HL-60/S4 treated with retinoic acid at 250 ng/mL for 4 days and 3 days (cell line): Measurements from ENCODE around the gene HABP2.

Experiments used
- in situ Hi-C: fragments of 300-500 bp; cut with MboI; formaldehyde crosslinking; loops from 2 replicates; pipeline ENCODE4 v1.7.0; 2022; ENCODE audit warnings: low sequenced_read_pairs

HABP2 gene

DNA sequence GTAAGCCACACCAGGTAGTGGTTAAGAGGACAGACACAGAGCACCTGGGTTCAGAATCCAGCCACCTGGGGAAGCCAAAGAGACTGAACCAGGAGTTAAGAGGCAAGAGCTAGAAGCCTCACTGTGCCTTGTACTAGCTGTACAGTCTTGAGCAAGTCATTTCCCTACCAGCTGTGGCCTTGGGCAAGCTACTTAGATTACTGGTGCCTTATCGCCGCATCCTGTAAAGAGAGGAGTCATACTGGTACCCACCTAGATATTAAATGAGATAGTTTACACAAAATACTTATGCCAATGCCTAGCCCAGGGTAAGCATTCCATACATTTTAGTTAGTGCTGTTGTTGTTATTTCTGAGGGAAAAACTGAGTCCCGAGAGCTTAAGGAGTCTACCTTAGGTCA lies 47.7 kb downstream of the HABP2 start:
- in situ Hi-C loops: no loop called here

DNA sequence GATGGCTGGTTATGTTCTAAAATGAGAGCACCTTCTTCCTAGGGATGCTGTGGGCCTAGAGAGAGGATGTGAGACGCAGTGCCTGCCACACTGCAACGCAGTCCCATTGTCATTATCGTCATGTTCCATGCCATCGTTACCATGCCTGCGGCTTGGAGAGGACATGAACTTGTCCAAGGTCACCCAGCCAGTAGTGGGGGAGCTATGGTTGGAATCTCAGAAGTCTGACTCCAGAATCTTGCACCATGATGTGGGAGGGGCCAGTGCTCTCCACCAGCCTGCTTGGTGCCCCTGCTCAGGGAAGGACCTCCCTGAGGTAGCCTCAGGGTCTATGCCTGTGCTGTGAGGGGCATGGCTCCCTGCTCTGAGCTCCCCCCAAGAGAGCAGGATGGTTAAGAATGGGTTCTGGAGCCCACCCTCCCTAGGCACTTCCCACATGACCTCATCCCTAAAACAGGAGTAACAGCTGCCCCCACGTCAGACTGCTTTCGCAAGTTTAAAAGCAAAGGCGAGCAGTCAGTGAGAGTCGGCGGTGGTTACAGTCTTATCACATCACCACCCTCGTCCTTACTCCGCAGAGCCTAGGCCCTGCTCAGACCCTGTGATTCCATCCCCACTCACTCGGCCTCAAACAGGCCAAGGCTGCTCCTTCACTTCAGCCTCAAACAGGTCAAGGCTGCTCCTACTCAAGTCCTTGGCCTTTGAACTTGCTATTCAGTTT lies 50.4 kb downstream of the HABP2 start:
- in situ Hi-C loops: no loop called here

DNA sequence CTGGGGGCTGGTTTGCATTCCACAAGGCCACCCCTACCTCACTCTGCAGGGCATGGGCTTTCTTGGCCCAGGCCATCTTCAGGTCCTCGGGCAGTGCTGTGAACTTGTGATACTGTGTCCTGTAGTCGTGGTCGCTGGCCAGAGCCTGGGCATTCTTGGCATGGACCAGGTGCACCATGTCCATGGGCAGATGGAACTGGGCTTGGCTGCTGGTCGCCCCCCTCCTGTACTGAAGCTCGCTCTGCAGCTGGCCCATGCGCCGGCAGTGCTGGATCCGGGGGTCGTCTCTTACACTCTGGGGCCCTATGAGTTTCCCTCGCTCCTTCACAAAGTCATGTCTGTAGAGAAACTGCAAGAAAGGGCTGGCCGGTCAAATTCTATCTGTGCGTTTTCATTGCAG lies 51.7 kb downstream of the HABP2 start:
- in situ Hi-C loops: no loop called here

DNA sequence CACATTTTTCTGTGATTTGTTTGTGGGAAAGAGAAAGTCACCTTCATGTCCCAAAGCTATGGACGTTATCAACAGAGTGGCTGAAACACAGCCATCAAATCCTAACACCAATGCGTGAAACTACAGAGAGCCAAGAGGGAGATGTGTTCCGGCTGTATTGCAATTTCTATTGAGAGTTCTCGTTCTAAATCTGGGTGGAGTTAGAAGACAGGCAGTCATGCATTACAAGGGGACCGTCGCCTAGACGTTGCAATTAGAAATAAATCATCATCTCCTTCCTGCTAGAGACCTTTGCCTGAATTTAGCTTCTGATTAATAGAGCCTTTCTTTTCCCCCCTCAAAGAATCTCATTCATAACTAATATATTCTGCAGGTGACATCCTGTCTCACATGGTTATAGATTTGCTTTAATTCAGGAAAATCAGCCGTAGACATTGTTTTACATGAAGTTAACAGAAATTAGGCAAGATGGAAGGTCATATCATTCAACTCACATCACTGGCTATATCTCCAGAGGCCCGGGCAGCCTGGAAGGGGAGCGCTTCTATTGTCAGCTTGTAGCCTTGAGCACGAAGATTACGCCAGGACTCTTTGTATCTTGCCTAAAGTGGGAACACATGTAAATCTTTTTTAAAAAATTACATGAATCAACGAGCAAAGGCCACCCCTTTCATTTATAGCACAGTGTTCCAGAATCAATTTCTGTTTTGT lies 52.6 kb downstream of the HABP2 start:
- in situ Hi-C loops: no loop called here

DNA sequence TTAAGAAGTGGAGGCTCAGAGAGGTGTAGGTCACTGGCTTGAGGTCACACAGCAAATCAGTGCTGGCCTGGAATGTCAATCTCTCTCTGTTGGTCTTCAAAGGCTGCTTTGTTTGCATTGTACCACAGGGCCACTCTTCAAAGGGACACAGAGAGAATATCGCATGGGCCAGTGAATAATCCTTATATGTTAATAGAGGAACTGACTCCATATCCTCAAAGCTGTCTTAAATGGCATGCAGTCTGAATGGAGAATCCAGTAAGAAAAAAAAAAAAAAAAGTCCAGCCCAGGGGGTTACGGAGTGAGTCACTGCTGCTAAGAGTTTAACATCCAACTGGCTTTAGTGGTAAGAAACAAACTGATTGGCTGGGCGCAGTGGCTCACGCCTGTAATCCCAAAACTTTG lies 56.9 kb downstream of the HABP2 start:
- in situ Hi-C loops: no loop called here

DNA sequence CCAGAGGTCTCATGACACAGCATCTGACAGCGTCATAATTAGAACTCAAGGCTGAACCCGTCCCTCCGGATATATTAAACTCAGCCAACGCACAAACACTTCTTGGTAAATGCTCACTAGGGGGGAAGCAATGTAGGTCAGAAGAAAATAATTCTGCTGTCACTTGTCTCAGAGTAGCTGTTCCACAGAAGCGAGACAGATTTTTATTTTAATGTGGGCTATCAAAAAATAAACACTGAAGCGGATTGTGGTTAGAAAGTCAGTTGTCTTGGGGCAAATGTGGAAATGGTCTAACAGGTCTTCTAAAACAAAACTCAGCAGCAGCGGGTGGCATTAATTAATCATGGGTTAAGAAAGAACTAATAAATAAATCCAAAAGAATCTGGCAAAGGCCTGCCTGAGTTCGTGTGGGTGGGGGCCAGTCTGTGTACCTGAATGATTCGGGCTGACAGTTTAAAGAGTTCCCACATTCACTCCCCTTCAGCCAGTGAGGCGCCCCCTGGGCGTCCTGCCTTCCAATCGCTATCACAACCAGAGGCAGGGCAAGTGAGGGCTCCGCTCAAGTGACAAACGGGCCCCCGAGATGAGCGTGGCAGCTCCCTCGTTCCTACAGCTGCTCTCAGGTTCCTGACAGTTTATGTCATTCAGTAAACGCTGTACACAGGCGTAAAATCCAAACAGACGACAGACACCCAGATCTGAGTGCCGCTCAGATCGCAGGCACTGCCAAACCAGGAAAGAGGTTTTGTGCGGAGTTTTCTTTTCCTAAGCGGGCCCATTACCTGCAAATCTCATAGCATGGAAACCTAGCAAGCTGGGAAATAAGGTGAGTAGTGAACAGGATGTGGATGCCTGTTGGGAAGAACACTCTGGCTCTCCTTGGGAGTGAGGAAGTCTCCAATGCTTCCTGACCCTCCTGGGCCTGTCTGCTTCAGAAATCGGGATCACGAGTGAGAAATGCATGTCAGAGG lies 58.1 kb downstream of the HABP2 start:
- in situ Hi-C loops: no loop called here

DNA sequence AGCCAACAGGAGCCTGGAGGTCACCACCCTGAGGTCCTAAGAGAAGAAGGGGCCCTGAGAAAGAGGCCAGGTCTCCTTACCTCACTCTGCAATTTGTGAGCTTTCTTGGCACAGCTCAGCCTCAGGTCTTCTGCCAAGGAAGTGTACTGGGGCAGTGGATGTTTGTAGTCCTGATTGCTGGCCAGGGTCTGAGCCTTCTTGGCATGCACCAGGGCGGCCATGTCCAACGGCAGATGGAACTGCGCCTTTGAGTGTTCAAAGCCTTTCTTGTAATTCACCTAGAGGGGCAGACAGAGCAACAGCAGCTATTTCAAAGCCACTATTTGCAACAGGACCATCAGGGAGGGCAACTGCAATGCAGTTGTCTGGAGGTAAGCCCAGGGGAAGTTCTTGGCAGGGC lies 59.3 kb downstream of the HABP2 start:
- in situ Hi-C loops: no loop called here

DNA sequence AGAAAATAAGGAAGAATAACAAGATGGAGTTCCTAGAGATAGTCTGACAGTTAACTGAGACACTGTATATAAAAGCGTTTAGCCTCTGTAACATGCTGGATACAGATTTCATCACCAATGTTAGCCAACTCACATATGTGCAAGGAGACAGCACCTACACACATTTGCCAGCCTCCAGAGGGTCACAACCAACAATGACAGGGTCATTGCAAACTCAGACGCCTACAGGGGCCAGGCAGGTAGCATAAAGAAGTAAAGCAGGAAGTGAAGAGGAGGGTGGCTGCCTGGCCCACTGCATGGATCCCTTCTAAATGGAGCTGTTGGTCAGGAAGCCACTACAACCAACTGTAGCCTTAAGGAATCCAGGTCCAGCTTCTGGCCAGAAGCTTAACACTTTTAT lies 60.6 kb downstream of the HABP2 start:
- in situ Hi-C loops: no loop called here

DNA sequence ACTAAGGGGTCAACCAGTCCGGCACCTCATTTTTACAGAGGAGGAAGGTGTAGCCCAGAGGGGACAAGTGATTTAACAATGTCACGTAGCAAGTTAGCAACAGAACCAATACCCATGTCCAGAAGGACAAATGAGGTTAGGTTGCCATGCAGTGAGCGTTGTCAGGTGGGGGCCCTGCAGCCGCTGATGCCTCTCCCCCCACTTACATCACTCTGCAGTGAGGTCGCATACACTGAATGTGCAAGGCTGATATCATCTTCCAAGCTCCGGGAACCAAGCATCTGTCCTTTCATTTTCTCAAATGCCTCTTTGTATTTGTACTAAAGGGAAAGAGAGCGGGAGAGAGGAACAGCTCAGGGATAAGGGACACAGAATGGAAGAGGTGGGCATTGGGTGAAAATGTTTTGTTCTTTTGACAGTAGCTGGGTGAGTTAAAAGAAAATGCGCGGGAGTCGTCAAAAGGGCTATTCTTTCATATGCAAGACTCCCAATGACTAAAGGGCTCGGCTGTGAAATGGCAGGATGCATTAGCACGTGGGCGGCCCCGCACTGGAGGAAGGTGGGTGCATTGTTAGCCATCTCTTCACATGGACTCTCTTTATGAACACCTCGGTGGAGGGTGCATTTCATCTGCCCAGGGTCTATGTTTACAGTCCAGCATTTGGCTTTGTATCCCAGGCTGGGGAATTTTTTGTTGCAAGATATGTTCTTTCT lies 61.3 kb downstream of the HABP2 start:
- in situ Hi-C loops: no loop called here

DNA sequence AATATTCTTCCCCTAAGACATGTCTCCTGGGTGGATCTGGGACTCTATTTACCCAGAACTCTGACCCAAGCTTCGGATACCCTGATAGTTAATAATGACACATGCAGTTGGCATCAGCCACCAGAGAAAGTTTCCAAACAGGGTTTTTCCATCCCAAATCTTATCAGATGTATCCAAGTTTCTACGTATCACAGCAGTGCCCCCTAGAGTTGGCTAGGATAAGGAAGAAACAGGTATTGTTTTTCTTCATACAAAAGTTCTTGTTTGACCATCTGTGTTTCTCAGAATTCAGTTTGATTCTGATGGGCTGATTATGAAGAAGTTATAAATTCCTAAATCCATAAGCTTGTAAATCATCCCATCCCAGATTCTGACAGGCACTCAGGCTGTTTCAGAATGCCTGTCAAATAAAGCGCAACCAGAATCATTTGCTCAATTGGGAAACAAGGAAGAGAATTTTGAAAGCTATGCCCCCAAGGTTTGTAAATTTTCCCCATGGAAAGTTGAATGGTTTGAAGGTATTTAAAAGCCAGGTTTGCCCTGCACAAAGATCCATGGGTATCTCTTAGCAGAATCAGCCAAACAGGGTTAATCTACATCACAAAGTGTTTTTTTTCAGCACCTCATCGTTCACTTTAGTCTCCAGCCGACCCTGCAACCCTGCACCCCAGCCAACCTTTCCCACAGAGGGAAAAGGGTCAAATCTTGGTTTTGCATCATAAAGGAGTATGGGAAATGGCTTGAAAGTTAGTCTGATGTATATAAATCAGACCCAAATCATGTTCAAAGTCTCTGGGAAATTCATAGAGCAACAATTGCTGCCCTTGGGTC lies 63.6 kb downstream of the HABP2 start:
- in situ Hi-C loops: no loop called here

DNA sequence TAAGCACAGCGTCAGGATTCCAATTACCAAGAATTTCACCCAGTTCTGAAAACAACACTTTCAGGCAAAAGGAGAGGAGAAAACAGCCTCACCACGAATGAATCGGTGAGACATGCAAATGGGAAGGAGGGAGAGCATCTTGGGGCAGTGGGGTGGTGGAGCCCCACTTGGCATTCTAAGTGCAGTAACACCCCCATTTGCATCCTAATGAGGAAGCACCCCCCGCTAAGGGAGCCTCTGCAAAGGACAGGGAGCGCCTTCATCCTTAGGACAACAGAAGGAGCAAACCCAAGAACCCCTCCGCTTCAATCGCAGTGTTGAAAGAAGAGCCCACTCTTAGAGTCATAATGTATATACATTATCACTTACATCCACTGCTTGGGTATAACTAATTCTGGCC lies 64.2 kb downstream of the HABP2 start:
- in situ Hi-C loops: no loop called here

DNA sequence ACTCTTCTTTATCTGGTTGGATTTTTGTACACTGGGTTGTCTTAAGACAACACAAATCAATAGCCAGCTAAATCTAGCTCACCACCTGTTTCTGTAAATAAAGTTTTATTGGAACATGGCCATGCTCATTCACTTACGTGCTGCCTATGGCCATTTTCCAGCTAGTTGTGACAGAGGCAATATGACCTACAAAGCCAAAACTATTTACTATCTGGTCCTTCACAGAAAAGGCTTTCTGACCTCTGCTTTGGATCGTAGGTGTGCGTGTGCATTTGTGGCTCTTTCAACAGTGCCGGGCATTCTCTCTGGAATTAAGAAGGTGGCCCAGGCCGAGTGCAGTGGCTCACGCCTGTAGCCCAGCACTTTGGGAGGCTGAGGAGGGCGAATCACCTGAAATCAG lies 65.5 kb downstream of the HABP2 start:
- in situ Hi-C loops: no loop called here

DNA sequence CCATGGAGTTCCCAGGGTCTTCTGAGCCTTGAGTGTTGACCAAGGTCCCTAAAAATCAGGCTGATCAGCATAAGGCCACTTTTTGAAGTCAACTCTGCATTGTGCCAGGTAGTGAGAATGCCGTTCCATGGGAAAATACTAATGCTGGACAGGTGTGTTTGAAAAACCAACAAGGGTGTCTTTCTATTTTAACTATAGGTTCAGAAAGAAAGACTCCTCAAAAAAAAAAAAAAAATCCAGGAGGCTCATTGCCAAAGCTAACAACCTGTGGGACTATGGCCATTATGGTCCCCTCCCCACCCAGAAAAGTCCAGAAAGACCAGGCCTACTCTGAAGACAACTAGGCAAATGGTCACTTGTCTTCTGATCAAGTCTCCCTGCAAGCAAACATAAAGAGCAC lies 66.5 kb downstream of the HABP2 start:
- in situ Hi-C loops: no loop called here

DNA sequence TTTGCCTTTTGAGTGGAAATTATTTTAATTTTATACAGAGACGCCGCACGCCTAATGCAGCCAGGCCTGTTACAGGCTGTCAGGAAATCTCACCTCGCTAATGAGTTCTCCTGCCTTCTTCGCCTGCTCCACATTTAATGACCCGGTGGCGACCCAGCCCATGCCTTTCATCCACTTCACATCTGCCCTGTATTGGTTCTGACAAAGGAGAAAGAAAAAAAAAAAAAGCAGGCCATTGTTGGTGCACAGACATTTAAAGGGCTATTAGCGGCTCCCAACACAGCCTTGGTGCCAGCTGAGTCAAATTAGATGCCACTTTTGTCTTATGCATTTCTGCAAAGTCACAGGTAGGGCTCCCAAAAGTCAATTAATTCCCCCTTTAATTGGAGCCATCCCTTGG lies 67.7 kb downstream of the HABP2 start:
- in situ Hi-C loops: no loop called here

DNA sequence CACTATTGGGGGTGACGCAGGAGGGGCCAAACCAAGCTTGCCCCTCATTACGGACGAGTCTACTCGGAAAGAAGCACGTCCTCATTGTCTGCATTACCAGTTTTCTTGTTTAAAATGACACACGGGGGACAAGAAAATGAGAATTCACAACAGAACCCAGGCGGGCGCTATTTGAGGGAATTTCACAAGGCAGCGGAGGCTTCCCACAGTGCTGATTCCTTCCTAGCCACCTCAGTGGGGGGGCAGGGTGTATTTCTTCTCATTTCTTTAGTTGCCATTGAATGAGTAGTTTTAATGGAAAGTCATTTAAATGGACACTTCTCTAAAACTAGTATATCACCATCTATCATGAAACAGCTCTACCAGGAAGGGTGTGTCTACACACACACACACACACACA lies 68.1 kb downstream of the HABP2 start:
- in situ Hi-C loops: no loop called here

DNA sequence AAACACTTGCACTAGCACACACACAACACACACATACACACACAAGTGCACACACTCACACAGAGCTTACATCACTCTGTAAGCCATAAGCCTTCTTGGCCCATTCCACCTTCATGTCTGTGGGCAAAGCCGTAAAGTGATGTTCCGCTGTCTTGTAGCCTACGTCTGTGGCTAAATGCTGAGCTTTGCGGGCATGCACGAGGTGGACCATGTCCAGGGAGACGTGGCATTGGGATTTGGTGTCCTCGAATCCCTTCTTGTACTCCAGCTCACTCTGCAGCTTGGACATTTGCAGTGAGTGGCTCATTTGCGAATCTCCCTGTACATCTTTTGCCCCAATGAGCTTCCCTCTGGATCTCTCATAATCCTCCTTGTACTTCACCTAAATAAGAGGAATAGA lies 68.9 kb downstream of the HABP2 start:
- in situ Hi-C loops: no loop called here

DNA sequence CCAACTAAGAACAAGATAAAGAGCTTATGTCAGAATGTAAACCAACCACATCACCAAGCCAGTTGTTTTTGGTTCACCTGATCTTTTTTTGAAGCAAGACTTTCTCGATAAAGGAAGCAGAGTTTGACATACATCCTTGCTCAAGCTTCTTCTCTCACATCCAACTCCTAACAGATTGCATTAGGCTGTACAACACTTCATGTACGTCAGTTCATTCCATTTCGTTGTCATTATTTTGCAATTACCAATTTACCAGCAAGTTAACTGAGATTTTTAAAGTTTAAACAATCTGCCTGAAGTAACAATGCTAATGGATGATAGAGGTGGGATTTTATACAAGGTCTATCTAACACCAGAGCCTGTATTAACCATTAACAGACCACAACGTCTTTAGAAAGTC lies 70.0 kb downstream of the HABP2 start:
- in situ Hi-C loops: no loop called here

DNA sequence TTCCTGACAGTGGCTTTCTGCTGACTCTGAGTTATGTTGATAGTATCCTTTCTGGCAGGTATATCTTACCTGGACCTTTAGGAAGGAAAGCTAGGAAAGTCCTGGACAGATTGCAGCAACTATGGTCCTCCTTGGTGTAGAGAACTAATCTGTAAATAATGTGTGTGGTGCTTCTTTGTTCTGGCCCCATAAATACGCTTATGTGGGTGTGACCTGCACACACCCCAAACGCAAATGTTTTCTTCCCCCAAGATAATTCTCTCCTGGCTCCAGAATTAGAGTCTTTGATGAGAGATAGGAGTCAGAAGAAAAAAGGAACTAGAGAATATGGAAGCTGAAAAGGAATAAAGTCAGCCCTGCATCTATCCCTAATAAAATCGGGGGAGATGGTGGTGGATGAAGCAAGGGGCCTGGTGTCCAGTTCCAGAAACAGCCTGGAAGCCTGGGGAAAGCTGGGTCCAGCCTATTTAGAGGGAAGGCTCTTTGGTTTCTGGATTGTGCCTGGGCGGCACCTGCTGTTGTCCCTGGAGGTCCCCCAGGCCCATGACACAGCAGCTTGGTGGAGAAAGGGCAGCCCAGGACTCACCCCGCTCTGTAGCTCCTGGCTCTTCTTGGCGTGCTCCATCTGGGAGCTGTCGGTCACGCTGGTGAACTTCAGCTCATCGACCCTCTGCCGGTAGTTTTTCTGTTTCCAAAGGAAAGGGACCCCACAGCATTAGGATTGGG lies 72.8 kb downstream of the HABP2 start:
- in situ Hi-C loops: no loop called here

DNA sequence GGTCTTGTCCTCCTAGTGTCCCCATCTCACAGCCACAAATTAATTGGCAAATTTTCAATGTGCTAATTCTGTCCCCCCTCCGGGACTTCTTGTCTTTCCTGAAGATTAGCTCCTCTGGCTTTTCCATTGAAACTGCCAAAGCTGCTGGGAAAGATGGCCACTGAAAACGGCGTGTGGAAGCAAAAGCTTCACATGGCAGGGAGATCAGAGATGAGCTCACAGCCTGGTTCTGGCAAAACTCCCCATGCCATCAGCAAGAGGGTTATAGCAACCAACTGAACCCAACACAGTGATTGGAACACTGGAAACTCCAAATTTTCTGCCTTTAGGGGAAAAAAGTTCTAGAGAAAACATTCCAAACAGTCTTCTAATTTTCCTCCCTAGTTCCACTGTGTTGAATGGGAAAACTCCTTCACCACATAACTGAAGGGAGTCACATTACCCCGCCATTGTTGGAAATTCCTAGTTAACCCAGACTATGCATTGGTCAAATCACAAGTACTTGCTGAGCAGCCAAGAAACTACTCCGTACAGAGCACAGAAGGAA lies 74.0 kb downstream of the HABP2 start:
- in situ Hi-C loops: no loop called here
